ENCODE results near the gene ENC1. TPM values are rescaled to one million over a fixed set of nuclear protein-coding genes. Genes with fewer than 3 reads are reported as not detected.

Gene ENC1
- total RNA-seq, 3 donors from 2014 or later: 14.6 to 23.3 (median 18.9) TPM

DNA sequence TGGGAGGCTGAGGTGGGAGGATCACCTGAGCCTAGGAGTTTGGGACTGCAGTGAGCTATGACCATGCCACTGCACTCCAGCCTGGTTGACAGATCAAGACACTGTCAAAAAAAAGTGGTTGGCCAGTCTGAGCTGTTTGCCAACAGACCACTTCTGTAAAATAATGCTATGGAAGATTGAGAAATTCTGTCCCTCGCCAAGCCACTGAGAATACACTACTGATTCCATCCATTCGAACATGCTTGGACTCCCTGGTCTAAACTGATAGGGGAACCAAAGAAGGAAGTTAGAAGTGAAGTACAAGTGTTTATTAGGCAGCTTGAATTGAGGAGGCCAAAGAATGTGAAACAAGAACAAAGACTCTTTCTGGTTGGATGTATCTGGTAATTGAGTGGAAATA is 27.2 kb downstream of the ENC1 start:
- H3K36me3 ChIP-seq (ENCODE audit: low read depth): no peaks in the 10 kb centered on the region
- no peak overlapping the region for H3K4me3 ChIP-seq
- ATAC-seq (no peak), DNase-seq (no peak)
- H3K4me1 ChIP-seq (ENCODE audit: low read depth): no peaks in the 10 kb centered on the region
- intact Hi-C loops (cut with DNase I, micrococcal nuclease): no loop called here
- H3K9me3 ChIP-seq: no peaks in the 10 kb centered on the region
- TF ChIP-seq CTCF (IDR thresholded peaks at IDR 0.05): no peak

DNA sequence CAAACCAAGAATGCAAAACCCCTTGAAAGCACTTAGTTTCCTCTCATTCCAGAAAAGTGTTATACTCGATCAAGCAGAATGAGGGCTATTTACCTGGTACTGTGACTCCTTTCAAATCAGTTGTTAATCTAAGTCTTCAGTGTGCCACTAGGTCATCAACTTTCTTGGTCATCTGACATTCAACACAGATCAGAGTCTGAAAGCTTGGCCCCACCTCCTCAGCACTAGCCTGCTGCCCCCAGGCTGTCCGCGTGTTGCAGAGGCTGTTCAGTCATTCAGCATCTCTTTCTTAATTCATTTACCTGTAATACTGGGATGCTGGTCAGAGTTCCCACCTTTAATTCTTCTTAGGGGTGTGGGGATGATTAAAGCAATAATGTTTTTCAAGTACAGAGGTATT is 28.5 kb downstream of the ENC1 start:
- DNase-seq (no peak), ATAC-seq (no peak)
- Histone ChIP-seq H3K36me3 (ENCODE audit: low read depth) (no peaks in the 10 kb centered on the region), H3K4me3 (no peak overlapping the region), H3K4me1 (ENCODE audit: low read depth) (no peaks in the 10 kb centered on the region), H3K9me3 (no peaks in the 10 kb centered on the region)
- intact Hi-C loops (cut with DNase I, micrococcal nuclease): no loop called here
- TF ChIP-seq CTCF (IDR thresholded peaks at IDR 0.05): no peak

GRCh38 chr5:74608736-74609601 is 31.6 kb downstream of the ENC1 start:
- Histone ChIP-seq H3K9me3 (no peaks in the 10 kb centered on the region), H3K4me1 (ENCODE audit: low read depth) (no peaks in the 10 kb centered on the region), H3K36me3 (ENCODE audit: low read depth) (no peaks in the 10 kb centered on the region), H3K4me3 (no peak overlapping the region)
- no peak for ATAC-seq
- no peak for TF ChIP-seq CTCF (IDR thresholded peaks at IDR 0.05)
- intact Hi-C loops (cut with DNase I, micrococcal nuclease): no loop called here
- no peak for DNase-seq

GRCh38 chr5:74605759-74606158 is 34.8 kb downstream of the ENC1 start:
- TF ChIP-seq CTCF (IDR thresholded peaks at IDR 0.05): no peak
- intact Hi-C loops (cut with DNase I, micrococcal nuclease): no loop called here
- H3K36me3 ChIP-seq (ENCODE audit: low read depth): no peaks in the 10 kb centered on the region
- DNase-seq (no peak), ATAC-seq (no peak)
- H3K9me3 ChIP-seq: no peaks in the 10 kb centered on the region
- no peaks in the 10 kb centered on the region for H3K4me1 ChIP-seq (ENCODE audit: low read depth)
- H3K4me3 ChIP-seq: no peak overlapping the region

GRCh38 chr5:74603376-74603775 is 37.2 kb downstream of the ENC1 start:
- Histone ChIP-seq H3K4me1 (ENCODE audit: low read depth) (no peaks in the 10 kb centered on the region), H3K36me3 (ENCODE audit: low read depth) (no peaks in the 10 kb centered on the region), H3K9me3 (no peaks in the 10 kb centered on the region), H3K4me3 (no peak overlapping the region)
- DNase-seq (no peak), ATAC-seq (no peak)
- TF ChIP-seq CTCF (IDR thresholded peaks at IDR 0.05): no peak
- intact Hi-C loops (cut with DNase I, micrococcal nuclease): no loop called here

Data from mucosa of descending colon (tissue), 3 donors.